ENCODE measurements around the gene STUB1. TPM values are rescaled to one million over a fixed set of nuclear protein-coding genes. Genes with fewer than 3 reads are reported as not detected.
A peak's percentile ranks its signal among the peaks of the same experiment; 100 is the strongest.

STUB1 gene
- total RNA-seq, 1 experiment from 2014 or later = 111 TPM

GRCh38 chr16:720990-721764, 41.0 kb downstream of the STUB1 start, which contains the start of gene ANTKMT:
Gene ANTKMT (plus strand): TSS chr16:721146. CDS start chr16:721275, 129 bp downstream.
- peak; percentile 71 for ATAC-seq
- Histone ChIP-seq H3K9me2 (ENCODE audit: insufficient read depth) (no peaks in the 10 kb centered on the region), H3K27ac (ENCODE audit: low read depth, low read length) (peak within 1 kb of the TSS; percentile 100)
- TF ChIP-seq POLR2AphosphoS5 (IDR thresholded peaks at IDR 0.05; ENCODE audit: low read depth, low read length) (peak; percentile 81), REST (IDR thresholded peaks at IDR 0.05; ENCODE audit: low read depth) (no peak), SRF (IDR thresholded peaks at IDR 0.05; ENCODE audit: low read depth) (no peak), RAD21 (IDR thresholded peaks at IDR 0.05; ENCODE audit: low read depth) (no peak), YY1 (IDR thresholded peaks at IDR 0.05; ENCODE audit: extremely low read depth, insufficient replicate concordance, low read depth, low read length) (peak; percentile 30), SIN3A (IDR thresholded peaks at IDR 0.05; ENCODE audit: low read depth) (no peak), SP1 (IDR thresholded peaks at IDR 0.05; ENCODE audit: low read depth) (no peak), CBX3 (IDR thresholded peaks at IDR 0.05; ENCODE audit: low read depth) (no peak), EZH2 (IDR thresholded peaks at IDR 0.05) (no peak), JUND (IDR thresholded peaks at IDR 0.05) (no peak), ZFX (IDR thresholded peaks at IDR 0.05) (peak; percentile 93), CEBPB (IDR thresholded peaks at IDR 0.05; ENCODE audit: low read depth) (no peak), FOSL1 (IDR thresholded peaks at IDR 0.05; ENCODE audit: low read depth) (no peak), TCF7L2 (IDR thresholded peaks at IDR 0.05; ENCODE audit: borderline replicate concordance, extremely low read depth, insufficient read depth, insufficient read length) (peak; percentile 32), CTCF (IDR thresholded peaks at IDR 0.05 in 2 of 3, conservative IDR thresholded peaks at IDR 0.05 in 1 of 3; ENCODE audit: borderline replicate concordance in 1 of 3, insufficient read depth in 1 of 3, low read depth in 2 of 3, low read length in 2 of 3) (no peak), EZH2phosphoT487 (IDR thresholded peaks at IDR 0.05; ENCODE audit: borderline replicate concordance) (no peak), POLR2A (IDR thresholded peaks at IDR 0.05; ENCODE audit: borderline replicate concordance, extremely low read depth, insufficient read depth, insufficient read length) (peak; percentile 90), ZNF274 (IDR thresholded peaks at IDR 0.05; ENCODE audit: low read depth, low read length) (no peak), ELF1 (IDR thresholded peaks at IDR 0.05; ENCODE audit: borderline replicate concordance, low read depth) (no peak), ATF3 (IDR thresholded peaks at IDR 0.05) (no peak)

More at GRCh38 chr16:720990-721764, 41.0 kb downstream of the STUB1 start, which contains the start of gene ANTKMT:
- Histone ChIP-seq H3K4me2 (ENCODE audit: low read length) (peak within 1 kb of the TSS; percentile 80), H4K20me1 (ENCODE audit: insufficient read depth) (peaks cover 3% of the 10 kb centered on the region; the same call in 1 of the 2 replicates), H3K4me3 (replicated peaks in 1 of 2; ENCODE audit: low read depth in 1 of 2, low read length in 2 of 2) (peak within 1 kb of the TSS; percentile 82 to 87), H3K4me1 (ENCODE audit: control insufficient read depth in 1 of 2, insufficient read depth in 2 of 2, low read length in 2 of 2) (peaks cover 33 to 68% of the 10 kb centered on the region in 2 experiments), H3K9ac (ENCODE audit: low read length) (peak within 1 kb of the TSS; percentile 98), H3K27me3 (ENCODE audit: insufficient read depth, low read length) (no peaks in the 10 kb centered on the region), H3K36me3 (ENCODE audit: control insufficient read depth in 1 of 2, insufficient read depth in 2 of 2, low read length in 2 of 2) (no peaks in the 10 kb centered on the region), H3K9me3 (ENCODE audit: control insufficient read depth in 1 of 2, insufficient read depth in 1 of 2, low read depth in 1 of 2, low read length in 2 of 2) (no peaks in the 10 kb centered on the region), H3K79me2 (ENCODE audit: insufficient read depth, low read length) (peaks cover 21% of the 10 kb centered on the region), H2AFZ (ENCODE audit: low read depth, low read length, poor library complexity, severe bottlenecking) (no peak within 1 kb of the TSS)
- BruUV-seq (replicated peaks) = no TSS peak
- ChIA-PET CTCF (interaction anchor here (0.7 to 2.6 kb wide), 5 partner anchors 9 to 336 kb away, joined by 3 to 11 read pairs (median 6); partner anchors contain the start of gene MSLN), RAD21 (ENCODE audit: low non-redundant PET in 1 of 2, low total read pairs in 2 of 2, uncharacterized antibody in 2 of 2, unreplicated experiment in 2 of 2) (interaction anchor here in 1 of 2 experiments (1.0 kb wide), 1 partner anchor 67 kb away, joined by 3 read pairs; the partner anchor contains the start of genes CHTF18 and RPUSD1), POLR2A (interaction anchor here (0.6 to 1.4 kb wide), 5 partner anchors 9 to 368 kb away, joined by 3 to 7 read pairs (median 5); partner anchors contain the start of genes CIAO3 and MSLN)
- intact Hi-C loops (cut with micrococcal nuclease) = no loop called here
- no peak for DNase-seq (ENCODE audit: low read depth, low spot score)
